NT2/D1 (cell line): ENCODE measurements around the gene TTC17.

Experiments used
- DNase-seq: peaks from one replicate; pipeline ENCODE4 v3.0.0-alpha.2; 2011; ENCODE audit warnings: low read depth, low spot score
- H3K27me3 ChIP-seq: 2 replicates; pipeline ENCODE4 v1.6.0; 2011; ENCODE audit warnings: mild to moderate bottlenecking; ENCODE audit not compliant: insufficient read length, insufficient read depth
- H3K36me3 ChIP-seq: 2 replicates; pipeline ENCODE4 v1.6.1; 2011; ENCODE audit warnings: mild to moderate bottlenecking, low read length, mixed read lengths; ENCODE audit not compliant: insufficient read depth, insufficient read length
- H3K4me1 ChIP-seq: 2 replicates; pipeline ENCODE4 v1.5.1; 2011; ENCODE audit not compliant: insufficient read depth, insufficient read length
- H3K4me3 ChIP-seq: 2 replicates; pipeline ENCODE4 v1.5.1; 2011; ENCODE audit warnings: low read depth; ENCODE audit not compliant: insufficient read length
- H3K9ac ChIP-seq: 2 replicates; pipeline ENCODE4 v1.6.0; 2011; ENCODE audit warnings: low read depth; ENCODE audit not compliant: insufficient read length
- H3K9me3 ChIP-seq: 2 replicates; pipeline ENCODE4 v1.5.1; 2011; ENCODE audit warnings: mild to moderate bottlenecking, low read length; ENCODE audit not compliant: insufficient read depth
- SUZ12 ChIP-seq: IDR thresholded peaks from 2 replicates; pipeline ENCODE4 v1.6.1; 2011; ENCODE audit not compliant: insufficient read length, insufficient read depth; ENCODE audit errors: extremely low read depth
- YY1 ChIP-seq: IDR thresholded peaks from 2 replicates; pipeline ENCODE4 v1.6.1; 2011; ENCODE audit not compliant: insufficient read length, insufficient read depth
- ZNF274 ChIP-seq: IDR thresholded peaks from 2 replicates; pipeline ENCODE4 v1.6.1; 2011; ENCODE audit warnings: mild to moderate bottlenecking, low read depth, low read length

TTC17 gene

DNA sequence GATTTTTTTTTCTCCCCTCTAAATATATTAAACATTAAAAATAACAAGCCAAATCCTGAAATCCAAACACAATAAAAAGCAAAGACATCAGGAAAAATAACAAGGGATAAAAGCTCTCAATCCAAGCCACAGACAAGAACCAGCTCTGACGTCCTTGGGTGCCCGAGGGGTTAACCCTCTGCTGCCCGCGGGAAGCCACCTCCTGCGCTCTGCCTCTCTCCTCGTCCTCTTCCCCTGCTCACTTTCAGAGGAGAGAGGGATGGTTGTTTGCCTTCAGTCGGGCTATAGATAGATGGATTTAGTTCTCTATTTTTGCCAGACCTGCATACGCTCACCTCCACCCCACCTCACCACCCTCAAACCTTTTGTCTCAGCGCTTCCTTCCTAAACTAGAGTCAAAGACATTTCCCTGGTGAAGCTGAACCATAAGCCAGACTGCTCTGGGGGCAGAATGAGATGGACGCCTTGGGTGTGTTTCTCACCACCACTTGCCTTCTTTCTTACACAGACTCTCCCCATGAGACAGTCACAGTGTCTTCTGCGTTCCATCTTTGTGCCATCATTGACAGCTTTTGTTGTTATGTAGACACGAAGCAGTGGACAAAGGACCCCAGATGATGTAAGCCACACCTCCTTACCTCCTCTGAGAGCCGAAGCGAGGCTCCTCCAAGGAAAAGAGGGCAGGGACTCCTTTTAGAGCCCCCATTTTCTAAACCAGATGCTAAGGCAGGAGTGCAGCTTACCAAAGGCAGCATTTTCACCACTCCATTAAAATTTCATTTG lies 179.3 kb downstream of the TTC17 start:
- H3K27me3 ChIP-seq = no peaks in the 10 kb centered on the region
- peaks cover 8% of the 10 kb centered on the region; the same call in 1 of the 2 replicates for H3K9me3 ChIP-seq
- TF ChIP-seq SUZ12 (no peak), YY1 (no peak), ZNF274 (no peak)
- H3K9ac ChIP-seq = no peak overlapping the region
- DNase-seq = no peak
- H3K4me1 ChIP-seq = no peaks in the 10 kb centered on the region
- H3K4me3 ChIP-seq = no peak overlapping the region
- H3K36me3 ChIP-seq = no peaks in the 10 kb centered on the region

DNA sequence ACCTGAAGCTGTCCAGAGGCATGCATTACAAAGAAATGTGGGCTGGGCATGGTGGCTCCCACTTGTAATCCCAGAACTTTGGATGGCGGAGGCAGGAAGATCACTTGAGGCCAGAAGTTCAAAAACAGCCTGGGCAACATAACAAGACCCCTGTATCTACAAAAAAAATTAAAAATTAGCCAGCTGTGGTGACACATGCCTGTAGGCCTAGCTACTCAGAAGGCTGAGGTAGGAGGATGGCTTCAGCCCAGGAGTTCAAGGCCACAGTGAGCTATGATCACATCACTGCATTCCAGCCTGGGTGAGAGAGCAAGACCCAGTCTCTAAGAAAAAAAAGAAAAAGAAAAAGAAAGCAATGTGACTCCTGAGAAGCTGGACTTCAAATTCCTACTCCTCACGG lies 183.3 kb downstream of the TTC17 start:
- no peaks in the 10 kb centered on the region for H3K36me3 ChIP-seq
- no peak overlapping the region for H3K9ac ChIP-seq
- no peak for TF ChIP-seq YY1
- no peak for TF ChIP-seq SUZ12
- TF ChIP-seq ZNF274 = no peak
- H3K9me3 ChIP-seq = peaks cover 8% of the 10 kb centered on the region; the same call in 1 of the 2 replicates
- no peaks in the 10 kb centered on the region for H3K4me1 ChIP-seq
- no peak overlapping the region for H3K4me3 ChIP-seq
- no peak for DNase-seq
- H3K27me3 ChIP-seq = peaks cover 4% of the 10 kb centered on the region

DNA sequence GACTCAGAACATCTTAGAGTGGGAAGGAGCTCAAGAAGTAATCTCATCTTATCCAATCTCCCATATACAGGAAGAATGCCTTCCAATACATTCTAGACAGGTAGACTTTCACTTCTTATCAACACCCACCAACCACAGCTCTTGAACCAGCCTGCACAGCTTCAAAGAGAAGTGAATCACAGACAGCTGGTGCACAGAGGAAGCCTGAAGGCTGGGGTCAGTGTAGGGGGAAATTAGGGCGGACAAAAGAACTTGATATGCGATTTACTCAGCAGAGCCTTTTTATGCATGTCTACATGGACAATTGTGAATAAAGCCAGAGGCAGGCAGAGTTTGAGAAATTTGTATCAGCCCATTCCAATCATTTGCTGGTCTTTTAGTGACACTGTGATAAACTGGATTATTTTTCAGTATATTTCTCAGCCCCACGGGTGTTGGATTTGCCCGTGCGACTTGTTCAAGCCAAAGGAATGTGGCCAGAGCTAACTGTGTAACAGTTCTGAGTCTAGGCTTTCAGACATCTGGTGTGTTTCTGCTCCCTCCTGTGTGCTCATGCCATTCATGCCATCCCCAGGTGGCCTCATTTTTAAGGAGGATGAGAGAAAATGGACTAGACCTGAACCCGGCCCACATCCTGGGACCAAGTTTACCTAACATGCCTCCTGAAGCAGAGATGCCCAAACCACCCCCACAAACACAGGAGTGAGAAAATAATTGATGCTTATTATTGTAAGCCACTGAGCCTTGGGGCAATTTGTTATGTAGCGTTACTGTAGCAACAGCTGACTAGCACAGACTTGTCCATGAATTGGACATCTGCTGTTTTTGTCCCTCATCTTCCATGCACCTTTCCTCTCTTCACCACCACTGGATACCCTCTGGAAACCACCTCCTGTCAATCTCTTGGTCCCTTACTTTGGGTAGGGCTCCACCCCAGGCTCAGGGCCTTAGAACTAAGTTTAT lies 184.3 kb downstream of the TTC17 start:
- H3K27me3 ChIP-seq = peaks cover 4% of the 10 kb centered on the region
- peaks cover 8% of the 10 kb centered on the region; the same call in 1 of the 2 replicates for H3K9me3 ChIP-seq
- H3K4me1 ChIP-seq = no peaks in the 10 kb centered on the region
- DNase-seq = no peak
- H3K9ac ChIP-seq = no peak overlapping the region
- no peak overlapping the region for H3K4me3 ChIP-seq
- TF ChIP-seq YY1 (no peak), ZNF274 (no peak), SUZ12 (no peak)
- H3K36me3 ChIP-seq = no peaks in the 10 kb centered on the region
